Measurements from ENCODE around the gene HIP1. TPM values are rescaled to one million over a fixed set of nuclear protein-coding genes. Genes with fewer than 3 reads are reported as not detected.

Gene HIP1
- total and polyA plus RNA-seq, 2 of the 13 experiments (the other 11 are each of a cell fraction or from before 2014, with no cell fraction given): 4.5 to 6.2 TPM

DNA sequence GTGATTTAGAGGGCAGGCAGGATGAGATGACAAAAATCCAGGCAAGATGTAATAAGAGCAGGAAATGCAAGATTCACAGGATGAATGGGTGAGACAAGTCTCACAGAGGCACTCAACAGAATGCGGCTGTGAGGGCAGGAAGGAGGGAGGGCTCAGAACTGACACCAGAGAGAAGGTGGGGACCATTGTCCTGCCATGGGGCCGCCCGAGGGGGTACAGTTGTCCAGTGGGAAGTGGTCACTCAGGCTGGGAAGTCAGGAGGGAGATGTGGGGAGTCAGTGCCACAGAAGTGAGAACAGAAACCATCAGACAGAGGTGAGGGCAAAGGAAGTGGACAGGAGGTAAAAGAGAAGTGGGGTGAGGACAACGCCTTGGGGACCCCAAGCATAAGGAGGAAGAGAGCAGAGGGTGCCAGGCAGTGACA lies 8.9 kb downstream of the HIP1 start (continued):
- TF ChIP-seq, protein P1, sequence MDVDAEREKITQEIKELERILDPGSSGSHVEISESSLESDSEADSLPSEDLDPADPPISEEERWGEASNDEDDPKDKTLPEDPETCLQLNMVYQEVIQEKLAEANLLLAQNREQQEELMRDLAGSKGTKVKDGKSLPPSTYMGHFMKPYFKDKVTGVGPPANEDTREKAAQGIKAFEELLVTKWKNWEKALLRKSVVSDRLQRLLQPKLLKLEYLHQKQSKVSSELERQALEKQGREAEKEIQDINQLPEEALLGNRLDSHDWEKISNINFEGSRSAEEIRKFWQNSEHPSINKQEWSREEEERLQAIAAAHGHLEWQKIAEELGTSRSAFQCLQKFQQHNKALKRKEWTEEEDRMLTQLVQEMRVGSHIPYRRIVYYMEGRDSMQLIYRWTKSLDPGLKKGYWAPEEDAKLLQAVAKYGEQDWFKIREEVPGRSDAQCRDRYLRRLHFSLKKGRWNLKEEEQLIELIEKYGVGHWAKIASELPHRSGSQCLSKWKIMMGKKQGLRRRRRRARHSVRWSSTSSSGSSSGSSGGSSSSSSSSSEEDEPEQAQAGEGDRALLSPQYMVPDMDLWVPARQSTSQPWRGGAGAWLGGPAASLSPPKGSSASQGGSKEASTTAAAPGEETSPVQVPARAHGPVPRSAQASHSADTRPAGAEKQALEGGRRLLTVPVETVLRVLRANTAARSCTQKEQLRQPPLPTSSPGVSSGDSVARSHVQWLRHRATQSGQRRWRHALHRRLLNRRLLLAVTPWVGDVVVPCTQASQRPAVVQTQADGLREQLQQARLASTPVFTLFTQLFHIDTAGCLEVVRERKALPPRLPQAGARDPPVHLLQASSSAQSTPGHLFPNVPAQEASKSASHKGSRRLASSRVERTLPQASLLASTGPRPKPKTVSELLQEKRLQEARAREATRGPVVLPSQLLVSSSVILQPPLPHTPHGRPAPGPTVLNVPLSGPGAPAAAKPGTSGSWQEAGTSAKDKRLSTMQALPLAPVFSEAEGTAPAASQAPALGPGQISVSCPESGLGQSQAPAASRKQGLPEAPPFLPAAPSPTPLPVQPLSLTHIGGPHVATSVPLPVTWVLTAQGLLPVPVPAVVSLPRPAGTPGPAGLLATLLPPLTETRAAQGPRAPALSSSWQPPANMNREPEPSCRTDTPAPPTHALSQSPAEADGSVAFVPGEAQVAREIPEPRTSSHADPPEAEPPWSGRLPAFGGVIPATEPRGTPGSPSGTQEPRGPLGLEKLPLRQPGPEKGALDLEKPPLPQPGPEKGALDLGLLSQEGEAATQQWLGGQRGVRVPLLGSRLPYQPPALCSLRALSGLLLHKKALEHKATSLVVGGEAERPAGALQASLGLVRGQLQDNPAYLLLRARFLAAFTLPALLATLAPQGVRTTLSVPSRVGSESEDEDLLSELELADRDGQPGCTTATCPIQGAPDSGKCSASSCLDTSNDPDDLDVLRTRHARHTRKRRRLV (CRISPR knock-in tag; IDR thresholded peaks at IDR 0.05): no peak
- TF ChIP-seq ZSCAN22 (CRISPR knock-in tag; IDR thresholded peaks at IDR 0.05) (no peak), KDM1A (CRISPR knock-in tag; IDR thresholded peaks at IDR 0.05) (no peak), HNRNPLL (IDR thresholded peaks at IDR 0.05; ENCODE audit: low read depth, low read length, poor library complexity, severe bottlenecking) (no peak), ZNF724P (CRISPR knock-in tag; IDR thresholded peaks at IDR 0.05; ENCODE audit: borderline replicate concordance) (no peak)
- TF ChIP-seq, protein P2, sequence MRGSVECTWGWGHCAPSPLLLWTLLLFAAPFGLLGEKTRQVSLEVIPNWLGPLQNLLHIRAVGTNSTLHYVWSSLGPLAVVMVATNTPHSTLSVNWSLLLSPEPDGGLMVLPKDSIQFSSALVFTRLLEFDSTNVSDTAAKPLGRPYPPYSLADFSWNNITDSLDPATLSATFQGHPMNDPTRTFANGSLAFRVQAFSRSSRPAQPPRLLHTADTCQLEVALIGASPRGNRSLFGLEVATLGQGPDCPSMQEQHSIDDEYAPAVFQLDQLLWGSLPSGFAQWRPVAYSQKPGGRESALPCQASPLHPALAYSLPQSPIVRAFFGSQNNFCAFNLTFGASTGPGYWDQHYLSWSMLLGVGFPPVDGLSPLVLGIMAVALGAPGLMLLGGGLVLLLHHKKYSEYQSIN (CRISPR knock-in tag; IDR thresholded peaks at IDR 0.05; ENCODE audit: borderline replicate concordance): no peak
- TF ChIP-seq, protein P3, sequence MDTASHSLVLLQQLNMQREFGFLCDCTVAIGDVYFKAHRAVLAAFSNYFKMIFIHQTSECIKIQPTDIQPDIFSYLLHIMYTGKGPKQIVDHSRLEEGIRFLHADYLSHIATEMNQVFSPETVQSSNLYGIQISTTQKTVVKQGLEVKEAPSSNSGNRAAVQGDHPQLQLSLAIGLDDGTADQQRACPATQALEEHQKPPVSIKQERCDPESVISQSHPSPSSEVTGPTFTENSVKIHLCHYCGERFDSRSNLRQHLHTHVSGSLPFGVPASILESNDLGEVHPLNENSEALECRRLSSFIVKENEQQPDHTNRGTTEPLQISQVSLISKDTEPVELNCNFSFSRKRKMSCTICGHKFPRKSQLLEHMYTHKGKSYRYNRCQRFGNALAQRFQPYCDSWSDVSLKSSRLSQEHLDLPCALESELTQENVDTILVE (CRISPR knock-in tag; IDR thresholded peaks at IDR 0.05): no peak
- TF ChIP-seq, protein P4, sequence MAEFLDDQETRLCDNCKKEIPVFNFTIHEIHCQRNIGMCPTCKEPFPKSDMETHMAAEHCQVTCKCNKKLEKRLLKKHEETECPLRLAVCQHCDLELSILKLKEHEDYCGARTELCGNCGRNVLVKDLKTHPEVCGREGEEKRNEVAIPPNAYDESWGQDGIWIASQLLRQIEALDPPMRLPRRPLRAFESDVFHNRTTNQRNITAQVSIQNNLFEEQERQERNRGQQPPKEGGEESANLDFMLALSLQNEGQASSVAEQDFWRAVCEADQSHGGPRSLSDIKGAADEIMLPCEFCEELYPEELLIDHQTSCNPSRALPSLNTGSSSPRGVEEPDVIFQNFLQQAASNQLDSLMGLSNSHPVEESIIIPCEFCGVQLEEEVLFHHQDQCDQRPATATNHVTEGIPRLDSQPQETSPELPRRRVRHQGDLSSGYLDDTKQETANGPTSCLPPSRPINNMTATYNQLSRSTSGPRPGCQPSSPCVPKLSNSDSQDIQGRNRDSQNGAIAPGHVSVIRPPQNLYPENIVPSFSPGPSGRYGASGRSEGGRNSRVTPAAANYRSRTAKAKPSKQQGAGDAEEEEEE (CRISPR knock-in tag; IDR thresholded peaks at IDR 0.05; ENCODE audit: borderline replicate concordance): no peak
- TF ChIP-seq, protein P5, sequence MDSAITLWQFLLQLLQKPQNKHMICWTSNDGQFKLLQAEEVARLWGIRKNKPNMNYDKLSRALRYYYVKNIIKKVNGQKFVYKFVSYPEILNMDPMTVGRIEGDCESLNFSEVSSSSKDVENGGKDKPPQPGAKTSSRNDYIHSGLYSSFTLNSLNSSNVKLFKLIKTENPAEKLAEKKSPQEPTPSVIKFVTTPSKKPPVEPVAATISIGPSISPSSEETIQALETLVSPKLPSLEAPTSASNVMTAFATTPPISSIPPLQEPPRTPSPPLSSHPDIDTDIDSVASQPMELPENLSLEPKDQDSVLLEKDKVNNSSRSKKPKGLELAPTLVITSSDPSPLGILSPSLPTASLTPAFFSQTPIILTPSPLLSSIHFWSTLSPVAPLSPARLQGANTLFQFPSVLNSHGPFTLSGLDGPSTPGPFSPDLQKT (CRISPR knock-in tag; IDR thresholded peaks at IDR 0.05; ENCODE audit: borderline replicate concordance): no peak
- TF ChIP-seq, protein P6, sequence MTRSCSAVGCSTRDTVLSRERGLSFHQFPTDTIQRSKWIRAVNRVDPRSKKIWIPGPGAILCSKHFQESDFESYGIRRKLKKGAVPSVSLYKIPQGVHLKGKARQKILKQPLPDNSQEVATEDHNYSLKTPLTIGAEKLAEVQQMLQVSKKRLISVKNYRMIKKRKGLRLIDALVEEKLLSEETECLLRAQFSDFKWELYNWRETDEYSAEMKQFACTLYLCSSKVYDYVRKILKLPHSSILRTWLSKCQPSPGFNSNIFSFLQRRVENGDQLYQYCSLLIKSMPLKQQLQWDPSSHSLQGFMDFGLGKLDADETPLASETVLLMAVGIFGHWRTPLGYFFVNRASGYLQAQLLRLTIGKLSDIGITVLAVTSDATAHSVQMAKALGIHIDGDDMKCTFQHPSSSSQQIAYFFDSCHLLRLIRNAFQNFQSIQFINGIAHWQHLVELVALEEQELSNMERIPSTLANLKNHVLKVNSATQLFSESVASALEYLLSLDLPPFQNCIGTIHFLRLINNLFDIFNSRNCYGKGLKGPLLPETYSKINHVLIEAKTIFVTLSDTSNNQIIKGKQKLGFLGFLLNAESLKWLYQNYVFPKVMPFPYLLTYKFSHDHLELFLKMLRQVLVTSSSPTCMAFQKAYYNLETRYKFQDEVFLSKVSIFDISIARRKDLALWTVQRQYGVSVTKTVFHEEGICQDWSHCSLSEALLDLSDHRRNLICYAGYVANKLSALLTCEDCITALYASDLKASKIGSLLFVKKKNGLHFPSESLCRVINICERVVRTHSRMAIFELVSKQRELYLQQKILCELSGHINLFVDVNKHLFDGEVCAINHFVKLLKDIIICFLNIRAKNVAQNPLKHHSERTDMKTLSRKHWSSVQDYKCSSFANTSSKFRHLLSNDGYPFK (CRISPR knock-in tag; IDR thresholded peaks at IDR 0.05; ENCODE audit: borderline replicate concordance): no peak

Measured in HepG2 (cell line).